NCI-H146 treated with DMSO at 0.1 percent for 48 hours (cell line): ENCODE measurements around the gene TWNK.
A peak's percentile ranks its signal among the peaks of the same experiment; 100 is the strongest.

Experiments
- DNase-seq: peaks from one replicate; lab custom pipeline; 2025; ENCODE audit not compliant: unreplicated experiment; lab: John Stamatoyannopoulos, UW

TWNK gene

DNA sequence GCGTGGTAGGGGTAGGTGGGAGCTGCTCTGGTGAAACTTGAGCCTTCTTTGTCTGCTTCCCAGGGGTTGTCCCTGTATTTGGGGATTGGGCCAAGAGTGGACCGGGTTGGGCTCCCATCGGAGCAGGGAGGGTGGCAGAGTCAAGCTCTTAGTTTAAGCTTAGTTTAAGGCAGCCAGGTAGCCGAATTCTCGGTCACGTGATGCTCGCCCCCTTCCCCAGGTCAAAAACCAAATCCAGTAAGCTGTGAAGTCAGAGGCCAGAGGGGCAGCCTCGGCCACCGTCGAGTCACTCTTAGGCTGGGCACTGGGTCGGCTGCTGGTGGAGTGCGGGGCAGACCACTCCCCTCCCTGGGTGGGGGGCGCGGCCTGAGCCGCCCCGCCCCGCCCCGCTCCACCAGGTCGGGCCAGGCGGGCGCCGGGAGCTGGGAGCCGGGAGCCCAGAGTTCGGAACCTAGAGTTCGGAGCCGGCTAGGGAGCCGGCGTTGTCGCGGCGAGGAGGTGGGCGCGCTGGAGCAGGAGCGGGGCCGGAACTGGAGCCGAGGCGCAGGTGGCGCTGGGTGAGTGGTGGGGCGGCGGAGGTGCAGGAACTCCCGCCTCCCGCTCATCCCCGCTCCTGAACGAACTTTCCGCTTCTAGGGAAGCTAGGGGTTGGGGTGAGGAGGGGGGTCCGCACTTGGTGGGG, 9.5 kb downstream of the TWNK start:
- DNase-seq: peak; percentile 49

- DNase-seq: peak; percentile 72
Measured at GRCh38 chr10:100997360-100998182, 10.2 kb downstream of the TWNK start.

DNA sequence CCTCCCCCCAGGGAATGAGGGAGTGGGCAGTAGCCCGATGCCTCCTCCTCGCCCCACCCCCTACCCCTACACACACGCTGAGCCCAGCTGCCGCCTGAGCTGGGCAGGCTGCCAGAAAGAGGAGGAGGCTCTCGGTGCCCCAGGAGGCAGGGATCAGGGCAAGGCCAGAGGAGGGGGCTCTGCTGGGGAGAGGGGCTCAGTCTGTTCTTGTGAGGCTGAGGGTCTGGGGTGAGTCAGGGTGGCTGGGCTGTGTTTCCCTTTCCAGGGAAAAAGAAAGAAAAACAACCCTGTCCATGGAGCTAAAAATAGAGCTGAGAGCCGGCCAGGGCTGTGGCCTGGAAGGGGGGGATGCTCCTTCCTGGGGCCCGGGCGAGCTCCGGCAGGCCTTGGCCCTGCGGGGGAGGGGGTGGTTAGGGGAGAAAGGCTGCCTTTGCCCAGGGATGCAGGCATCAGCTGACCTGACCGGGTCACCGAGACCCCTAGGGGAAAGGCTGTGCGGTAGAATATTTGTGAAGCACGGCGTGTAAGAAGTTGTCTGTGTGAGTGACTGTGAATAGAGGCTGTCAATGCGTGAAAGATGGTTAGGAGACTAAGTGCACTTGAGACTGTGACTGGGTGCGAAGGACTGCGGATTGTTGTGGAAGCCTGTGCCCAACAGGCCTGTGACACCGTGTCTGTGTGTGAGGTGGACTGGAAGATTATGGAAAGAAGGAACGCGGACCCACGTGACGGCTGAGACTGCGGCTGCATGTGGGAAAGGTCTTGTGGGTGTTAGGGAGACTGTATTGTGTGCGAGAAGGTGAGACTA, 11.0 kb downstream of the TWNK start:
- peak; percentile 84 for DNase-seq

- peak; percentile 24 for DNase-seq
Measured at GRCh38 chr10:100998991-100999741, 11.8 kb downstream of the TWNK start.

- no peak for DNase-seq
Measured at GRCh38 chr10:100999742-101000126, 12.4 kb downstream of the TWNK start, which contains the start of gene LZTS2. Gene LZTS2 (plus strand): TSS chr10:100999808. CDS start chr10:101002539, 2,731 bp downstream.

GRCh38 chr10:101000127-101000914, 13.0 kb downstream of the TWNK start:
- no peak for DNase-seq

DNA sequence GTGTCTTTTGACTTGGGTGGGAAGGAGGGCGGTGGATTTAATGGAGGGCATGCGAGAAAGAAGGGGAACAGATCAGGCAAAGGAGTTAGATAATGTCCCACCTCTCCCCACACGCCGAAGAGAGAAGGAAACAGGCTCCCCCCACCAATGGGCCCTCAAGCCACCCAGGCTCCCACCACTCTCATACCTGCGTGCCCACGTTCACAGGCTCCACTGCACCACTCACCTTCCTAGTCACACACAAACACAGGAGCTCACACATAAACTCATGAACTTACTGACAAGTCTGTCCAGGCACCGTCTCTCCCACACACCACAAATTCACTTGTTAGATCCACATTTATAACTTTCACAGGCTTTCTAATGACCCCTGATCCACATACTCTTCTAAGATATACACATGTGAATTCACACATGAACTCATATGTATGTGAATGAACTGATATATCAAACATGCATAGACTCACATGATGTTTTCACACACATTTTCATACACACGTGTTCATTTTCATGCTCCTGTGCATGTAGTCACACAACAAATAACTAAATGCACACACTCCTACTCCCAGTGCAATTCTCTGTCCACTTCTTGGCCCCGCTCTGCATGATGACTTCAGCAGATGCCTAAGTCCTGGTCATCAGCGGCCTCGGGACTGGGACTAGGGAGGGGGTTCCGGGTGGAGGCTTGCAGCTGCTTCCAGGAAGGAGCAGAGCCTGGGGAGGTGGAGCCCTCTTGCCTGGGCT, 13.7 kb downstream of the TWNK start:
- DNase-seq: no peak

DNA sequence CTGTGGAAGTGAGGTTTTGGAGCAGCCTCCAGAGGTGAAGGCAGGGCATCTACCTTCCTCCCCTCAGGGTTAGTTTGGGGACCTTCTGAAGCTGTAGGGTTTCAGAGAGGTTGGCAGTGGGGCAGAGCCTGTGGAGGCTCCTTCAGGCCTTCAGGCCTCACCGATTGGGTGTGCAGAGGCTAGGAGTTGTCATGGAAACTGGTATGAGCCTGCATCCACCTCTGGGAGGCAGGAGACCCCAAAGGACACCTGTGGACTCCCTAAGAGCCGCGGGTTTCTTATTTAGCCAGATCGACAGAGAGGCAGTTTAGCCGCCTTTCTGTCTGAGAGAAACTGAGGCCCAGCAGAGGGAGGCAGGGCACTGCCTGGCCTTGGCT, 14.3 kb downstream of the TWNK start:
- no peak for DNase-seq

- DNase-seq: no peak
Measured at GRCh38 chr10:101002456-101002855, 15.1 kb downstream of the TWNK start.

GRCh38 chr10:101003639-101004206, 16.4 kb downstream of the TWNK start:
- DNase-seq: no peak

GRCh38 chr10:101005361-101005760, 18.0 kb downstream of the TWNK start:
- no peak for DNase-seq

- no peak for DNase-seq
Measured at GRCh38 chr10:101005869-101006567, 18.7 kb downstream of the TWNK start.

GRCh38 chr10:101006593-101007098, 19.3 kb downstream of the TWNK start:
- DNase-seq: no peak

DNA sequence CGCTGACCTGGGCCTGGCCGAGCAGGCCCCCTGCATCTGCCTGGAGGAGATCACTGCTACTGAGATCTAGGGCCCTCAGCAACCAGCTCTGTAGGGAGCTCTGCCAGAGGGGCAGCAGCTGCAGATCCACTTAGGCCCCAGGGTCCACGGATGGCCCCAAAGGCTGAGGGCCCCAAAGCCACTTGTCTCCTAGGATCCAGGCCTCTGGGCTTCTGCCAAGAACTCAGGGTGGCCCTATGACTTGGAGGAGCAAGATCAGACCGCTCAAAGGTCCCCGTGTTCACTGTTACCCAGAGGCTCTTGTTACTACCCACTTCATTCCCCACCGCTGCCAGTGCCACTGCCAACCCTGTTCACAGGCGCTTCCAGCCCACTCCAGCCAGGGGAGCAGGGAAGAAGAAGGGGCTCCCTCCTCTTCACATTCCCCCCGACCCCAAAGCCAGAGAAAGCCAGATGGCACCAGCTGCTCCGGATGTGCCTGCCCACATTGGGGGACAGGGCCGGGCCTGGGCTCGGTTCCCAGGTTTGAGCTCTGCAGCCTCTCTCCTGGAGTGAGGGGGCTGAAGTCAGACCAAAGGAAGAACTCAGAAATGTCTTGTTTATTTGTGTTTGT, 19.9 kb downstream of the TWNK start:
- no peak for DNase-seq

GRCh38 chr10:101007915-101008822, 20.8 kb downstream of the TWNK start:
- DNase-seq: no peak

GRCh38 chr10:101008823-101009423, 21.6 kb downstream of the TWNK start:
- DNase-seq: no peak
